ENCODE data around the gene SLC6A19.

Gene SLC6A19

DNA sequence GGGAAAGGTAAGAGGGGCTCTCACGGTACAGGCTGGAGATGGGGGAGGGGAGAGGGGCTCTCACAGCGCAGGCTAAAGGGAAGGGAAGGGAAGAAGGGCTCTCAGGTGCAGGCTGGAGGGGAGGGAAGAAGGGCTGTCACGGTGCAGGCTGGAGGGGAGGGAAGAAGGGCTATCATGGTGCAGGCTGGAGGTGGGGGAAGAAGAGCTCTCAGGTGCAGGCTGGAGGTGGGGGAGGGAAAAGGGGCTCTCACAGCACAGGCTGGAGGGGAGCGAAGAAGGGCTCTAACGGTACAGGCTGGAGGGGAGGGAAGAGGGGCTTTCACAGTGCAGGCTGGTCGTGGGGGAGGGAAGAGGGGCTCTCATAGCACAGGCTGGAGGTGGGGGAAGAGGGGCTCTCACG lies 28.4 kb downstream of the SLC6A19 start:
- 56% methylated on average over 5 of the region's 7 CpGs for WGBS (ENCODE audit: insufficient coverage)
- DNase-seq, result no peak
- POLR2A ChIA-PET, result no interaction called here
- peaks cover 0 to 53% (median 4%) of the 10 kb centered on the region in 5 experiments for H3K27me3 ChIP-seq (replicated peaks in 2 of 5; ENCODE audit: control insufficient read depth in 4 of 5, insufficient read depth in 5 of 5, low read length in 4 of 5)
- no peaks in the 10 kb centered on the region for H3K4me1 ChIP-seq (ENCODE audit: control extremely low read depth in 1 of 4, control insufficient read depth in 4 of 4, insufficient read depth in 4 of 4, low read length in 3 of 4)
- H3K27ac ChIP-seq (ENCODE audit: insufficient read depth in 1 of 2, low read depth in 1 of 2, low read length in 2 of 2, poor library complexity in 1 of 2, severe bottlenecking in 2 of 2), result no peak overlapping the region
- H3K36me3 ChIP-seq (ENCODE audit: control insufficient read depth in 4 of 4, insufficient read depth in 4 of 4, low read length in 3 of 4), result no peaks in the 10 kb centered on the region
- no peak overlapping the region for H3K4me3 ChIP-seq (ENCODE audit: control insufficient read depth in 1 of 7, extremely low read depth in 1 of 7, insufficient read depth in 4 of 7, low read depth in 2 of 7, low read length in 6 of 7)
- CTCF ChIA-PET, result interaction anchor here (1.5 kb wide), 1 partner anchor 55 kb away, joined by 4 read pairs; no protein-coding TSS in a partner anchor
- peaks cover 0 to 4% (median 0%) of the 10 kb centered on the region in 5 experiments for H3K9me3 ChIP-seq (ENCODE audit: control extremely low read depth in 1 of 5, control insufficient read depth in 4 of 5, insufficient read depth in 2 of 5, low read depth in 1 of 5, low read length in 4 of 5)

DNA sequence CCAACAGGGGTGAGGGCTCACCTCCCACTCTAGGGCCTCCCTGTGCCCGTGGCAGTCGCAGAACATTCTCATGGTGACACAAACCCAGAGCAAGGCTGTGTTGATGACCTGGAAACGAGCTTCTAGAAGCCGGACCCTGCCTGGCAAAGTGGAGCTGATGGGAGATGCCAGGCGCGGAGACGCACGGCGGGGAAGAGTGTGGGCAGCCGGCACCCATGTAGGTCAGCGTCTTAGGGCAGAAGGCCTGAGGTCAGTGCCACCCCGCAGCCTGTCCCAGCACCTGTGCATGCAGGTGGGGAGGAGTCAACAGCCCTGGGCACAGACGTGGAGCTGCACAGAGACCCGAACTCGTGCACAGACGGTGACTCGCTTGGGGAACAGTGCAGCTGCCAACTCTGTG lies 29.2 kb downstream of the SLC6A19 start:
- ChIA-PET CTCF (interaction anchor here (1.5 kb wide), 1 partner anchor 56 kb away, joined by 4 read pairs; no protein-coding TSS in a partner anchor), POLR2A (no interaction called here)
- 93% methylated on average over 16 of the region's 17 CpGs for WGBS (ENCODE audit: insufficient coverage)
- Histone ChIP-seq H3K9me3 (ENCODE audit: control extremely low read depth in 1 of 5, control insufficient read depth in 4 of 5, insufficient read depth in 2 of 5, low read depth in 1 of 5, low read length in 4 of 5) (peaks cover 0 to 12% (median 4%) of the 10 kb centered on the region in 5 experiments), H3K4me3 (ENCODE audit: control insufficient read depth in 1 of 7, extremely low read depth in 1 of 7, insufficient read depth in 4 of 7, low read depth in 2 of 7, low read length in 6 of 7) (no peak overlapping the region), H3K27ac (ENCODE audit: insufficient read depth in 1 of 2, low read depth in 1 of 2, low read length in 2 of 2, poor library complexity in 1 of 2, severe bottlenecking in 2 of 2) (no peak overlapping the region), H3K36me3 (ENCODE audit: control insufficient read depth in 4 of 4, insufficient read depth in 4 of 4, low read length in 3 of 4) (no peaks in the 10 kb centered on the region), H3K4me1 (ENCODE audit: control extremely low read depth in 1 of 4, control insufficient read depth in 4 of 4, insufficient read depth in 4 of 4, low read length in 3 of 4) (no peaks in the 10 kb centered on the region), H3K27me3 (replicated peaks in 2 of 5; ENCODE audit: control insufficient read depth in 4 of 5, insufficient read depth in 5 of 5, low read length in 4 of 5) (peaks cover 0 to 55% (median 4%) of the 10 kb centered on the region in 5 experiments)
- no peak for DNase-seq

DNA sequence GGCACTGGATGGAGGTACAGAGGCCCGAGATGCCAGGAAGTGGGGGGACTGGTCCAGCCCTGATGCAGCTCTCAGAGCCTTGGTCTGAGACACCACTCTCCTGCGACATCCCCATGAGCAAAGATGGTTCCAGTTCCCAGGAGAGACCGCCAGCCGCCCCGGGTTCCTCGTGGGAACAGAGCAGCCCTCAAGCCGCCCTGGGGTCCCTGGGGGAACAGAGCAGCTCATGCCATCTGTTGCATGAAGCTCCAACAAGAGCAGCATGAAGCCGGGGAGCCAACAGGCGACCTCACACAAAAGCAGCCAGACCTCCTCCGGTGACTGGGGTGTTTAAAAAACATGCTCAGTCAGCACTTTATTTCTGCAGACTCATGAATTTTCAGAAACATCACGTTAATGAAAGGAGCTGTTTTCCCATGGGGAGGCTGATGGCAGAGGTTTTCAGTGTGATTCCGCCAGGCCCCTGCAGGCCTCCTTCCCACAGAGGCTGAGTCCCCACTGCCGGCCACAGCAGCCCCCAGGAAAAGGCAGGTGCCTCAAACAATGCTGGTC lies 30.0 kb downstream of the SLC6A19 start:
- H3K36me3 ChIP-seq (ENCODE audit: control insufficient read depth in 4 of 4, insufficient read depth in 4 of 4, low read length in 3 of 4), result no peaks in the 10 kb centered on the region
- ChIA-PET POLR2A (no interaction called here), CTCF (interaction anchor here (1.5 kb wide), 1 partner anchor 57 kb away, joined by 4 read pairs; no protein-coding TSS in a partner anchor)
- H3K27ac ChIP-seq (ENCODE audit: insufficient read depth in 1 of 2, low read depth in 1 of 2, low read length in 2 of 2, poor library complexity in 1 of 2, severe bottlenecking in 2 of 2), result no peak overlapping the region
- peaks cover 0 to 20% (median 7%) of the 10 kb centered on the region in 5 experiments for H3K9me3 ChIP-seq (ENCODE audit: control extremely low read depth in 1 of 5, control insufficient read depth in 4 of 5, insufficient read depth in 2 of 5, low read depth in 1 of 5, low read length in 4 of 5)
- H3K4me3 ChIP-seq (ENCODE audit: control insufficient read depth in 1 of 7, extremely low read depth in 1 of 7, insufficient read depth in 4 of 7, low read depth in 2 of 7, low read length in 6 of 7), result no peak overlapping the region
- DNase-seq, result no peak
- H3K27me3 ChIP-seq (replicated peaks in 2 of 5; ENCODE audit: control insufficient read depth in 4 of 5, insufficient read depth in 5 of 5, low read length in 4 of 5), result peaks cover 0 to 55% (median 2%) of the 10 kb centered on the region in 5 experiments
- no peaks in the 10 kb centered on the region for H3K4me1 ChIP-seq (ENCODE audit: control extremely low read depth in 1 of 4, control insufficient read depth in 4 of 4, insufficient read depth in 4 of 4, low read length in 3 of 4)
- WGBS (ENCODE audit: insufficient coverage), result 81% methylated on average over 13 of the region's 13 CpGs

DNA sequence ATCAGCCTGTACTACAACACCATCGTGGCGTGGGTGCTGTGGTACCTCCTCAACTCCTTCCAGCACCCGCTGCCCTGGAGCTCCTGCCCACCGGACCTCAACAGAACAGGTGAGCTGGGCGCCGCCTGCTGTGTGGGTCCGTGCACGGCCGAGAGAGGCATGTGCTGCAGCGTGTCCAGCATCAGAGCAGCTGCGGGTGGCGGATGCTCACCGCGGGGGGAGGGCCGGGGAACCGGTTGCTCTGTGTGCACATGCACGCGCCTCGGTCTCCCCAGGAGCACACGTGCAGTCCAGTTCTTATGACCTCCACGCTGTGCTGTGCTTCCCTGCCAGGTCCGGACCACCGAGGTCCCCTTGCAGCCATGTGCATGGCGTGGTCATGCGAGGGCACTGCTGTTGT lies 31.4 kb downstream of the SLC6A19 start:
- WGBS (ENCODE audit: insufficient coverage), result 95% methylated on average over 25 of the region's 25 CpGs
- Histone ChIP-seq H3K36me3 (ENCODE audit: control insufficient read depth in 4 of 4, insufficient read depth in 4 of 4, low read length in 3 of 4) (no peaks in the 10 kb centered on the region), H3K27ac (ENCODE audit: insufficient read depth in 1 of 2, low read depth in 1 of 2, low read length in 2 of 2, poor library complexity in 1 of 2, severe bottlenecking in 2 of 2) (no peak overlapping the region), H3K4me1 (ENCODE audit: control extremely low read depth in 1 of 4, control insufficient read depth in 4 of 4, insufficient read depth in 4 of 4, low read length in 3 of 4) (no peaks in the 10 kb centered on the region), H3K4me3 (ENCODE audit: control insufficient read depth in 1 of 7, extremely low read depth in 1 of 7, insufficient read depth in 4 of 7, low read depth in 2 of 7, low read length in 6 of 7) (no peak overlapping the region), H3K27me3 (replicated peaks in 2 of 5; ENCODE audit: control insufficient read depth in 4 of 5, insufficient read depth in 5 of 5, low read length in 4 of 5) (peaks cover 0 to 44% (median 2%) of the 10 kb centered on the region in 5 experiments), H3K9me3 (ENCODE audit: control extremely low read depth in 1 of 5, control insufficient read depth in 4 of 5, insufficient read depth in 2 of 5, low read depth in 1 of 5, low read length in 4 of 5) (peaks cover 3 to 24% (median 7%) of the 10 kb centered on the region in 5 experiments)
- ChIA-PET CTCF (no interaction called here), POLR2A (interaction anchor here (0.8 kb wide), 1 partner anchor 14 kb away, joined by 3 read pairs; no protein-coding TSS in a partner anchor)
- no peak for DNase-seq

DNA sequence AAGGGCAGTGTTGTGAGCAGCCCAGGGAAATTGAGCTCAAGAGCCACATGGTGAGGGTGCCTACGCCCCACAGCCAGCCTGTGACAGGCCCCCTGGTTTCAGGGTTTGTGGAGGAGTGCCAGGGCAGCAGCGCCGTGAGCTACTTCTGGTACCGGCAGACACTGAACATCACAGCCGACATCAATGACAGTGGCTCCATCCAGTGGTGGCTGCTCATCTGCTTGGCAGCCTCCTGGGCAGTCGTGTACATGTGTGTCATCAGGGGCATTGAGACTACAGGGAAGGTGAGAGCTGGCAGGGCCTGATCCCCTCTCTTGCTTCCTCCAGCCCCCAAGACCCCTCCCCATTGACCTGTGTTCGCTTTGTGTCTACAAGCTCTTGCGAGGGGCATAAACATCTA lies 34.0 kb downstream of the SLC6A19 start:
- CTCF ChIA-PET, result no interaction called here
- Histone ChIP-seq H3K9me3 (ENCODE audit: control extremely low read depth in 1 of 5, control insufficient read depth in 4 of 5, insufficient read depth in 2 of 5, low read depth in 1 of 5, low read length in 4 of 5) (peaks cover 3 to 24% (median 7%) of the 10 kb centered on the region in 5 experiments), H3K27me3 (replicated peaks in 2 of 5; ENCODE audit: control insufficient read depth in 4 of 5, insufficient read depth in 5 of 5, low read length in 4 of 5) (peaks cover 0 to 26% (median 0%) of the 10 kb centered on the region in 5 experiments), H3K27ac (ENCODE audit: insufficient read depth in 1 of 2, low read depth in 1 of 2, low read length in 2 of 2, poor library complexity in 1 of 2, severe bottlenecking in 2 of 2) (no peak overlapping the region), H3K4me1 (ENCODE audit: control extremely low read depth in 1 of 4, control insufficient read depth in 4 of 4, insufficient read depth in 4 of 4, low read length in 3 of 4) (no peaks in the 10 kb centered on the region), H3K4me3 (ENCODE audit: control insufficient read depth in 1 of 7, extremely low read depth in 1 of 7, insufficient read depth in 4 of 7, low read depth in 2 of 7, low read length in 6 of 7) (no peak overlapping the region), H3K36me3 (ENCODE audit: control insufficient read depth in 4 of 4, insufficient read depth in 4 of 4, low read length in 3 of 4) (no peaks in the 10 kb centered on the region)
- POLR2A ChIA-PET, result no interaction called here
- DNase-seq, result no peak
- 86% methylated on average over 7 of the region's 8 CpGs for WGBS (ENCODE audit: insufficient coverage)

DNA sequence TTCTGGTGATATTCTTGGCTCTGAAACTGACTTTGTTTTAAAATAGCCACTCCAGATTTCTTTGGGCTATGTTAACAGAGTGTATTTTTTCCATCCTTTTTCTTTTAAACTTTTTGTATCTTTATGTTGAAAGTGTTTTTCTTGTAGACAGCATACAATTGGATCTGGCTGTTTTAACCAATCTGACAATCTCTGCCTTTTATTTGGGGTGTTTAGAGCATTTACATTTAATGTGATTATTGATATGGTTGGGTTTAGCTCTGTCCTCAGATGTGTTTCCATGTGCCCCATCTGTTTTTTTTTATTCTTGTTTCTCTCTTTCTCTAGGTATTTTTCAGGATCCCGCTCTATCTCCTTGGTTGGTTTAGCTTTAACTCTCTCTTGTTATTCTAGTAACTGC lies 34.4 kb downstream of the SLC6A19 start:
- ChIA-PET POLR2A (no interaction called here), CTCF (no interaction called here)
- DNase-seq, result no peak
- Histone ChIP-seq H3K4me3 (ENCODE audit: control insufficient read depth in 1 of 7, extremely low read depth in 1 of 7, insufficient read depth in 4 of 7, low read depth in 2 of 7, low read length in 6 of 7) (no peak overlapping the region), H3K36me3 (ENCODE audit: control insufficient read depth in 4 of 4, insufficient read depth in 4 of 4, low read length in 3 of 4) (no peaks in the 10 kb centered on the region), H3K27ac (ENCODE audit: insufficient read depth in 1 of 2, low read depth in 1 of 2, low read length in 2 of 2, poor library complexity in 1 of 2, severe bottlenecking in 2 of 2) (no peak overlapping the region), H3K27me3 (replicated peaks in 2 of 5; ENCODE audit: control insufficient read depth in 4 of 5, insufficient read depth in 5 of 5, low read length in 4 of 5) (peaks cover 0 to 21% (median 0%) of the 10 kb centered on the region in 5 experiments), H3K9me3 (ENCODE audit: control extremely low read depth in 1 of 5, control insufficient read depth in 4 of 5, insufficient read depth in 2 of 5, low read depth in 1 of 5, low read length in 4 of 5) (peaks cover 3 to 24% (median 7%) of the 10 kb centered on the region in 5 experiments), H3K4me1 (ENCODE audit: control extremely low read depth in 1 of 4, control insufficient read depth in 4 of 4, insufficient read depth in 4 of 4, low read length in 3 of 4) (no peaks in the 10 kb centered on the region)
- whole genome bisulfite sequencing (ENCODE audit: insufficient coverage), result no CpG with 5 or more reads among the region's 1 CpG

DNA sequence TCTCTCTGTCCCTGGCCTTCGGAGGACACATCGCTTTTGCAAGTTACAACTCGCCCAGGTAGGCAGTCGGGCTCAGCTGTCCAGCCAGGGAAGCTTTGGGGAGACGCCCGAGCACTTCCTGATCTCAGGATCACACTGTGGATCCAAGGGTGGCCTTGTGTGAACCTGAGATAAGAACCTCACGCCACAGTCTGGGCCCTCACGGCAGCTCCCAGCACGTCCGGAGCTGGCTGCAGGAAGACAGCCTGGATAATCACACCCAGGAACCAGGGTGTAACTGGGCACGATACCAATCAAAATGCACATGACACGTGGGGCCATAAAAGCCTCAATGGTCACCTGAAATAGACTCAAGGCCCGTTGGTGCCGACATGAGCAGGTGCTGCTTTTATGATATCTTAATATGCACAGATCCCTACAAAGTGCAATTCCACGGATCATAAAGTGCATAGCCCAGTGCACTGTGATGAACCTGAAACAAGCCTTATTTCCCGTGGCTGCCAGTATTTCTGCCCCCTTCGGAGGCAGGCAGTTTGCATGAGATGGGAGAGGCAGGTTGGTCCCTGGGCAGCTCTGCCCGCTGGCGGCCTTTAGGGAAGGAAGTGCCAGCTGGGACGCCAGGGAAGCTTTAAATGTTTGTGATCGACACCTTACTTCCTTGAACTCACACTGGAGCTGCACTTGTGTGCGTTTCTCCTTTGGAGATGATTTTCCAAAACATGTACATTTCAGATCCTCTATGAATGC lies 38.3 kb downstream of the SLC6A19 start:
- ChIA-PET POLR2A (no interaction called here), CTCF (no interaction called here)
- Histone ChIP-seq H3K4me3 (ENCODE audit: control insufficient read depth in 1 of 7, extremely low read depth in 1 of 7, insufficient read depth in 4 of 7, low read depth in 2 of 7, low read length in 6 of 7) (no peak overlapping the region), H3K27ac (ENCODE audit: insufficient read depth in 1 of 2, low read depth in 1 of 2, low read length in 2 of 2, poor library complexity in 1 of 2, severe bottlenecking in 2 of 2) (no peak overlapping the region), H3K9me3 (ENCODE audit: control extremely low read depth in 1 of 5, control insufficient read depth in 4 of 5, insufficient read depth in 2 of 5, low read depth in 1 of 5, low read length in 4 of 5) (peaks cover 3 to 21% (median 7%) of the 10 kb centered on the region in 5 experiments), H3K4me1 (ENCODE audit: control extremely low read depth in 1 of 4, control insufficient read depth in 4 of 4, insufficient read depth in 4 of 4, low read length in 3 of 4) (no peaks in the 10 kb centered on the region), H3K36me3 (ENCODE audit: control insufficient read depth in 4 of 4, insufficient read depth in 4 of 4, low read length in 3 of 4) (no peaks in the 10 kb centered on the region), H3K27me3 (replicated peaks in 2 of 5; ENCODE audit: control insufficient read depth in 4 of 5, insufficient read depth in 5 of 5, low read length in 4 of 5) (peaks cover 0 to 39% (median 11%) of the 10 kb centered on the region in 5 experiments)
- no peak for DNase-seq
- WGBS (ENCODE audit: insufficient coverage), result 66% methylated on average over 21 of the region's 22 CpGs

All from common myeloid progenitor, CD34-positive (primary cell).